K562 (cell line): ENCODE measurements around the gene ITM2B. TPM values are rescaled to one million over a fixed set of nuclear protein-coding genes. Genes with fewer than 3 reads are reported as not detected.

Experiments used
- ATAC-seq: fragments of 200-7000 bp; cut with Tn5 transposase; 3 replicates; pipeline ENCODE4 v1.9.1; 2020; ENCODE audit warnings: moderate library complexity
- BruUV-seq: library from RNA; stranded (reverse); fragments of 400-500 nt; replicated peaks from 2 replicates; lab custom pipeline; 2021; lab: Mats Ljungman, UMichigan
- CTCF ChIA-PET: fragments of 300-600 bp; formaldehyde crosslinking; extraction: SDS; loops from one replicate; lab custom pipeline; 2021; ENCODE audit warnings: low intra/inter-chr PET ratio; lab: Yijun Ruan, JAX
- POLR2A ChIA-PET: fragments of 300-600, 350-650 bp; sonication (Branson Sonifier 250); formaldehyde crosslinking; extraction: SDS; loops from one replicate; lab custom pipeline; 2021; ENCODE audit warnings: antibody characterized with exemption, inconsistent platforms; lab: Yijun Ruan, JAX
- DNase-seq, 4 experiments: peaks; one replicate each; pipeline versions ENCODE4 v3.0.0 to v3.0.0-alpha.2; 2011 to 2018; ENCODE audit warnings: low spot score in 3 of 4, mixed read lengths in 3 of 4; ENCODE audit errors: extremely low read depth in 1 of 4
- FAIRE-seq: peaks from 2 replicates; lab custom pipeline; 2011; peaks lifted over from hg19 to GRCh38; lab: Jason Lieb, UNC
- H2AFZ ChIP-seq: 2 replicates; pipeline ENCODE4 v1.6.0; 2011; ENCODE audit warnings: low read depth, low read length, control low read depth, inconsistent platforms
- H3K27ac ChIP-seq: fragments of 200-600 bp; 3 replicates; pipeline ENCODE4 v1.8.0; 2011; ENCODE audit warnings: low read depth, mild to moderate bottlenecking, control low read depth, inconsistent platforms, low read length, moderate library complexity, mixed read lengths; ENCODE audit errors: extremely low read depth
- H3K27me3 ChIP-seq, 2 experiments: fragments of 300-600 bp in 1 of 2; 2 replicates in 1 of 2; 3 replicates in 1 of 2; pipeline versions ENCODE4 v1.6.0 to v1.8.0; 2011; ENCODE audit warnings: inconsistent platforms in 2 of 2, low read length in 2 of 2, mild to moderate bottlenecking in 1 of 2, mixed read lengths in 1 of 2, moderate library complexity in 1 of 2; ENCODE audit not compliant: control insufficient read depth in 2 of 2, insufficient read depth in 2 of 2
- H3K36me3 ChIP-seq: fragments of 300-600 bp; 3 replicates; pipeline ENCODE4 v1.8.0; 2011; ENCODE audit warnings: mild to moderate bottlenecking, low read length, inconsistent platforms; ENCODE audit not compliant: control insufficient read depth, insufficient read depth
- H3K4me1 ChIP-seq, 2 experiments: fragments of 200-600 bp in 1 of 2; replicated peaks in 1 of 2; 2 replicates in 1 of 2; 3 replicates in 1 of 2; pipeline versions ENCODE4 v1.5.1 to v1.8.0; 2011; ENCODE audit warnings: inconsistent platforms in 2 of 2, low read length in 2 of 2, mild to moderate bottlenecking in 1 of 2, mixed read lengths in 1 of 2, moderate library complexity in 1 of 2; ENCODE audit not compliant: control insufficient read depth in 2 of 2, insufficient read depth in 2 of 2
- H3K4me2 ChIP-seq: 2 replicates; pipeline ENCODE4 v1.6.1; 2011; ENCODE audit warnings: low read length, control low read depth, inconsistent platforms, mixed read lengths; ENCODE audit not compliant: insufficient read depth
- H3K4me3 ChIP-seq: fragments of 200-600 bp; sonication (generic), shearing (Covaris generic); 2 replicates; pipeline ENCODE4 v1.5.1; 2016; ENCODE audit warnings: control low read depth, inconsistent platforms
- H3K79me2 ChIP-seq: fragments of 200-600 bp; 3 replicates; pipeline ENCODE4 v1.8.0; 2011; ENCODE audit warnings: low read length, inconsistent platforms; ENCODE audit not compliant: control insufficient read depth, insufficient read depth
- H3K9ac ChIP-seq, 2 experiments: 2 replicates each; pipeline versions ENCODE4 v1.6.0 to v1.6.1; 2011; ENCODE audit warnings: low read depth in 2 of 2, low read length in 2 of 2, control low read depth in 1 of 2, inconsistent platforms in 1 of 2, mild to moderate bottlenecking in 1 of 2, mixed read lengths in 1 of 2; ENCODE audit not compliant: insufficient read depth in 1 of 2
- H3K9me1 ChIP-seq: one replicate; pipeline ENCODE4 v1.6.0; 2011; ENCODE audit warnings: inconsistent platforms, mild to moderate bottlenecking, low read length, moderate library complexity; ENCODE audit not compliant: control insufficient read depth, insufficient read depth
- H3K9me3 ChIP-seq: replicated peaks from 2 replicates; pipeline ENCODE4 v1.5.1; 2011; ENCODE audit warnings: low read depth, low read length, inconsistent platforms; ENCODE audit not compliant: control insufficient read depth, insufficient read depth
- H4K20me1 ChIP-seq: replicated peaks from 2 replicates; pipeline ENCODE4 v1.6.1; 2011; ENCODE audit warnings: low read length, inconsistent platforms, mixed read lengths; ENCODE audit not compliant: control insufficient read depth, insufficient read depth
- CC2D1A ChIP-seq: fragments of 450-650 bp; IDR thresholded peaks from 2 replicates; pipeline ENCODE4 v1.6.1; 2017; ENCODE audit warnings: mild to moderate bottlenecking
- HDAC8 ChIP-seq: fragments of 450-650 bp; IDR thresholded peaks from 2 replicates; pipeline ENCODE4 v1.6.1; 2016; ENCODE audit warnings: mild to moderate bottlenecking, missing genetic modification characterization, moderate library complexity, missing compliant biosample characterization
- IFI16 ChIP-seq: fragments of 250-450 bp; sonication (Bioruptor Pico); IDR thresholded peaks from 2 replicates; pipeline ENCODE4 v2.1.2; 2022; ENCODE audit warnings: mild to moderate bottlenecking, inconsistent platforms
- ILK ChIP-seq: fragments of 450-650 bp; IDR thresholded peaks from 2 replicates; pipeline ENCODE4 v1.6.1; 2016; ENCODE audit warnings: missing genetic modification characterization, low read depth, mild to moderate bottlenecking, missing compliant biosample characterization, moderate library complexity, borderline replicate concordance
- MBD2 ChIP-seq: sonication (generic); IDR thresholded peaks from 2 replicates; pipeline ENCODE4 v1.6.1; 2016; ENCODE audit warnings: low read depth, borderline replicate concordance
- MCM2 ChIP-seq: fragments of 450-650 bp; IDR thresholded peaks from 2 replicates; pipeline ENCODE4 v1.6.1; 2017; ENCODE audit warnings: low read depth, mild to moderate bottlenecking
- NFRKB ChIP-seq: fragments of 450-650 bp; IDR thresholded peaks from 2 replicates; pipeline ENCODE4 v1.6.1; 2016; ENCODE audit warnings: low read depth
- PHF21A ChIP-seq: fragments of 450-650 bp; IDR thresholded peaks from 2 replicates; pipeline ENCODE4 v1.6.1; 2017; ENCODE audit warnings: low read depth, borderline replicate concordance
- SOX6 ChIP-seq: fragments of 450-650 bp; IDR thresholded peaks from 2 replicates; pipeline ENCODE4 v1.6.1; 2014; ENCODE audit warnings: mild to moderate bottlenecking
- TEAD4 ChIP-seq, 2 experiments: sonication (generic) in 1 of 2; formaldehyde crosslinking in 1 of 2; IDR thresholded peaks; 2 replicates each; pipeline versions ENCODE4 v1.6.1 to v1.8.0; 2012 to 2022; ENCODE audit warnings: borderline replicate concordance in 1 of 2, inconsistent platforms in 1 of 2, low read length in 1 of 2, mild to moderate bottlenecking in 1 of 2, missing genetic modification reagents in 1 of 2
- U2AF1 ChIP-seq: fragments of 200-400 bp; formaldehyde crosslinking; optimal IDR thresholded peaks from 2 replicates; pipeline ENCODE3; 2017; ENCODE audit warnings: mild to moderate bottlenecking, low read depth, low read length, moderate library complexity
- ZBTB8A ChIP-seq: fragments of 450-650 bp; IDR thresholded peaks from 2 replicates; pipeline ENCODE4 v1.6.1; 2018; ENCODE audit warnings: mild to moderate bottlenecking, moderate library complexity; ENCODE audit not compliant: partially characterized antibody
- ZC3H11A ChIP-seq: IDR thresholded peaks from 2 replicates; pipeline ENCODE4 v1.6.1; 2012; ENCODE audit warnings: low read depth, low read length, improper control_type of control experiment
- ZC3H4 ChIP-seq: sonication (generic); formaldehyde crosslinking; IDR thresholded peaks from 2 replicates; pipeline ENCODE4 v1.9.0; 2021; ENCODE audit warnings: missing genetic modification reagents, borderline replicate concordance
- ZNF165 ChIP-seq: fragments of 250-450 bp; sonication (Bioruptor Pico); IDR thresholded peaks from 2 replicates; pipeline ENCODE4 v1.4.0; 2020; ENCODE audit warnings: borderline replicate concordance
- ZNF589 ChIP-seq: fragments of 200-800 bp; sonication (Bioruptor generic); IDR thresholded peaks from 2 replicates; pipeline ENCODE4 v1.6.1; 2016; ENCODE audit warnings: low read depth, missing genetic modification characterization, missing compliant biosample characterization
- WGBS: fragments of 100-300 bp; shearing (Covaris generic); methylation state at CpG from one replicate; pipeline ENCODE4 v1.1.6; 2016; ENCODE audit warnings: low coverage, mixed read lengths; ENCODE audit not compliant: insufficient coverage; ENCODE audit errors: missing lambda C conversion rate; 5-methylcytosine and 5-hydroxymethylcytosine counted together
- in situ Hi-C: fragments of 300-500 bp; cut with MboI; formaldehyde crosslinking; loops from 4 replicates; pipeline ENCODE4 v1.15.0; 2018; ENCODE audit warnings: inconsistent platforms, mixed read lengths
- intact Hi-C: fragments of 100-400 bp; cut with micrococcal nuclease; formaldehyde crosslinking; loops from 2 replicates; pipeline ENCODE4 v1.14.2; 2022
- polyA plus RNA-seq, 8 experiments: library from polyadenylated mRNA; depleted of rRNA in 4 of 8; stranded (reverse) in 5 of 8; unstranded in 3 of 8; fragments of >200 nt; fragmentation: Nextera tagmentation in 2 of 8; fragmentation: Illumina TruSeq in 1 of 8; extraction: Ambion mirVana in 2 of 8; extraction: Trizol in 1 of 8; gene quantifications; 2 replicates each; pipeline versions ENCODE4 v1.2.1 to v1.2.3, GENCODE V29; 2011 to 2014; ENCODE audit warnings: inconsistent platforms in 1 of 8, missing spikeins in 1 of 8
- total RNA-seq, 7 experiments: library from RNA; depleted of rRNA in 6 of 7; stranded (reverse); fragments of >200 nt in 6 of 7; fragmentation: Illumina TruSeq in 2 of 7; extraction: Trizol in 2 of 7; gene quantifications; 2 replicates each; pipeline versions ENCODE4 v1.2.1 to v1.2.3, GENCODE V29; 2011 to 2021; ENCODE audit warnings: low replicate concordance in 1 of 7
- TF ChIP-seq, protein P1 (sequence below): sonication (generic); formaldehyde crosslinking; IDR thresholded peaks from 2 replicates; pipeline ENCODE4 v1.8.0; 2023; ENCODE audit warnings: mild to moderate bottlenecking, missing genetic modification reagents

The ITM2B gene
- total and polyA plus RNA-seq, 9 of the 15 experiments (the other 6 are each of a cell fraction or from before 2014, with no cell fraction given): 22.0 to 83.8 (median 45.0) TPM

DNA sequence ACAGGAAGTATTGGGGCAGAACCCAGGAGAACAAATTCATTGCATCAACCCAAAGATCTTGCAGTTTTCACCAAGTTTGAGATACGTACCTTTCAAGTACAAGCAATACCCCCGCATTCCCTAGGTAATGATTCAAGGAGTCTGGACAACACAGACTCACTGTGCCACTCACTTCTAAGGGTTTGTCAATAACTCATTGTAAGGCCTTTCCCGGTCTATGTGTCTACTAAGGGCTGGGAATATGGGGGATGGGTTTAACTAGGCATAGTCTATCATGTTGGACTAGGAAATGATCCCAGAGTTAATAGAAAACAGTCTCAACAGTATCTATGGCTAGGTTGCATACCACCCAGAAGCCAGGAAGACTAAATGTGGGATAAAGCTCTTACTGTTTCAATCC, 8.3 kb upstream of the ITM2B start:
- intact Hi-C loops (no loop called here), in situ Hi-C loops (no loop called here)
- no peaks in the 10 kb centered on the region for H3K9me3 ChIP-seq
- ATAC-seq (no peak), DNase-seq (no peak), FAIRE-seq (no peak)
- TF ChIP-seq ZC3H11A (no peak), SOX6 (no peak), ZNF589 (CRISPR knock-in tag) (no peak), NFRKB (no peak), IFI16 (CRISPR knock-in tag) (no peak), HDAC8 (tag) (no peak), MCM2 (no peak), U2AF1 (no peak), ILK (tag) (no peak), ZBTB8A (no peak), TEAD4 (IDR thresholded peaks at IDR 0.05; ENCODE audit: low read length) (no peak), TEAD4 (CRISPR knock-in tag; IDR thresholded peaks at IDR 0.05; ENCODE audit: borderline replicate concordance) (no peak), MBD2 (no peak), ZC3H4 (CRISPR knock-in tag) (no peak), PHF21A (no peak), CC2D1A (no peak), ZNF165 (CRISPR knock-in tag) (no peak)
- TF ChIP-seq, protein P1, sequence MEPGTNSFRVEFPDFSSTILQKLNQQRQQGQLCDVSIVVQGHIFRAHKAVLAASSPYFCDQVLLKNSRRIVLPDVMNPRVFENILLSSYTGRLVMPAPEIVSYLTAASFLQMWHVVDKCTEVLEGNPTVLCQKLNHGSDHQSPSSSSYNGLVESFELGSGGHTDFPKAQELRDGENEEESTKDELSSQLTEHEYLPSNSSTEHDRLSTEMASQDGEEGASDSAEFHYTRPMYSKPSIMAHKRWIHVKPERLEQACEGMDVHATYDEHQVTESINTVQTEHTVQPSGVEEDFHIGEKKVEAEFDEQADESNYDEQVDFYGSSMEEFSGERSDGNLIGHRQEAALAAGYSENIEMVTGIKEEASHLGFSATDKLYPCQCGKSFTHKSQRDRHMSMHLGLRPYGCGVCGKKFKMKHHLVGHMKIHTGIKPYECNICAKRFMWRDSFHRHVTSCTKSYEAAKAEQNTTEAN (CRISPR knock-in tag): no peak
- no peak overlapping the region for H3K4me3 ChIP-seq
- no peaks in the 10 kb centered on the region for H3K36me3 ChIP-seq
- H3K27me3 ChIP-seq: no peaks in the 10 kb centered on the region
- no peak overlapping the region for H3K27ac ChIP-seq
- H4K20me1 ChIP-seq: no peaks in the 10 kb centered on the region
- whole genome bisulfite sequencing: 67% methylated on average over 3 of the region's 3 CpGs
- H2AFZ ChIP-seq: no peak overlapping the region
- POLR2A ChIA-PET: no interaction called here
- H3K4me2 ChIP-seq: no peak overlapping the region
- CTCF ChIA-PET: no interaction called here
- H3K9ac ChIP-seq: no peak overlapping the region
- no peaks in the 10 kb centered on the region for H3K9me1 ChIP-seq
- peaks cover 0 to 6% of the 10 kb centered on the region in 2 experiments; a peak in 4 of 5 replicates for H3K4me1 ChIP-seq
- no TSS peak for BruUV-seq
- H3K79me2 ChIP-seq: no peaks in the 10 kb centered on the region
